HG03457 (cell line): ENCODE measurements around the gene PARD6A.

Experiments used
- ATAC-seq: cut with Tn5 transposase; IDR thresholded peaks from one replicate; pipeline ENCODE4 v1.9.1; 2021; ENCODE audit warnings: moderate number of reproducible peaks; ENCODE audit not compliant: unreplicated experiment

The PARD6A gene, protein sequence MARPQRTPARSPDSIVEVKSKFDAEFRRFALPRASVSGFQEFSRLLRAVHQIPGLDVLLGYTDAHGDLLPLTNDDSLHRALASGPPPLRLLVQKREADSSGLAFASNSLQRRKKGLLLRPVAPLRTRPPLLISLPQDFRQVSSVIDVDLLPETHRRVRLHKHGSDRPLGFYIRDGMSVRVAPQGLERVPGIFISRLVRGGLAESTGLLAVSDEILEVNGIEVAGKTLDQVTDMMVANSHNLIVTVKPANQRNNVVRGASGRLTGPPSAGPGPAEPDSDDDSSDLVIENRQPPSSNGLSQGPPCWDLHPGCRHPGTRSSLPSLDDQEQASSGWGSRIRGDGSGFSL

GRCh38 chr16:67660564-67661028 is at the start of gene PARD6A:
PARD6A (plus strand) TSS chr16:67660960; CDS start chr16:67661039, 79 bp downstream.
- peak; percentile 56 for ATAC-seq

- no peak for ATAC-seq
Measured at GRCh38 chr16:67613808-67614207, 47.0 kb upstream of the PARD6A start.

DNA sequence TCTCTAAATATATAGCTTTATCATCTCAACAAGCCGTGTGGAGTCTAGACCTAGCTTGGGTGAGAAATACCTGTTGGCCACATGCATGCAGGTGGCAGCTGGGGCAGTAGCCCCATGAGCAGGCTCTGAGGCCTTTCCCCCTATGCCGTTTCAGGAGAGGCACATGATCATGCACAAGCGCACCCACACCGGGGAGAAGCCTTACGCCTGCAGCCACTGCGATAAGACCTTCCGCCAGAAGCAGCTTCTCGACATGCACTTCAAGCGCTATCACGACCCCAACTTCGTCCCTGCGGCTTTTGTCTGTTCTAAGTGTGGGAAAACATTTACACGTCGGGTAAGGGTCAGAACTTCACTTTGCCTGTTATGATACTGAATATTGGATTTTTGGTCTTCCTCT is 32.5 kb upstream of the PARD6A start:
- no peak for ATAC-seq

- no peak for ATAC-seq
Measured at GRCh38 chr16:67632415-67633172, 28.2 kb upstream of the PARD6A start.

DNA sequence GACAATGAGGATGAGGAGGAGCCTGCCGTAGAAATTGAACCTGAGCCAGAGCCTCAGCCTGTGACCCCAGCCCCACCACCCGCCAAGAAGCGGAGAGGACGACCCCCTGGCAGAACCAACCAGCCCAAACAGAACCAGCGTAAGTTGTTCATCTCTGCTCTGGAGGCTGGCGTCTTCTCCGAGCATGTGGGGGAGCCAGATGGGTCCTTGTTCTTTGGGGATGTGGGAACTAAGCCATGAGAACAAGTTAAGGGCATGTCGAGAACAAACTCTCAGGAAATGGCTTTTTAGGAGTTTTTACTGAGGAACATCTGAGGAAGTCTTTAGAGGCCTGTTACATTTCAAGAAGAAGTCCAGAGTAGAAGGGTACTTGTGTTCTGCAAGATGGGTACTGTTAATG is 24.0 kb upstream of the PARD6A start:
- ATAC-seq, result no peak

DNA sequence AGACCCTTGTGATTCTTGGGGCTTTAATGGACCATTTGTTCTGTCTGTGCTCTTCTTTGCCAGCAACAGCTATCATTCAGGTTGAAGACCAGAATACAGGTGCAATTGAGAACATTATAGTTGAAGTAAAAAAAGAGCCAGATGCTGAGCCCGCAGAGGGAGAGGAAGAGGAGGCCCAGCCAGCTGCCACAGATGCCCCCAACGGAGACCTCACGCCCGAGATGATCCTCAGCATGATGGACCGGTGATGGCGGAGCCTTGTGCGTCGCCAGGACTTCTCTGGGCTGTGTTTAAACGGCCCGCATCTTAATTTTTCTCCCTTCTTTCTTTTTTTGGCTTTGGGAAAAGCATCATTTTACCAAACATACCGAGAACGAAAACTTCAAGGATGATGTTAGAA is 23.1 kb upstream of the PARD6A start:
- ATAC-seq, result no peak

DNA sequence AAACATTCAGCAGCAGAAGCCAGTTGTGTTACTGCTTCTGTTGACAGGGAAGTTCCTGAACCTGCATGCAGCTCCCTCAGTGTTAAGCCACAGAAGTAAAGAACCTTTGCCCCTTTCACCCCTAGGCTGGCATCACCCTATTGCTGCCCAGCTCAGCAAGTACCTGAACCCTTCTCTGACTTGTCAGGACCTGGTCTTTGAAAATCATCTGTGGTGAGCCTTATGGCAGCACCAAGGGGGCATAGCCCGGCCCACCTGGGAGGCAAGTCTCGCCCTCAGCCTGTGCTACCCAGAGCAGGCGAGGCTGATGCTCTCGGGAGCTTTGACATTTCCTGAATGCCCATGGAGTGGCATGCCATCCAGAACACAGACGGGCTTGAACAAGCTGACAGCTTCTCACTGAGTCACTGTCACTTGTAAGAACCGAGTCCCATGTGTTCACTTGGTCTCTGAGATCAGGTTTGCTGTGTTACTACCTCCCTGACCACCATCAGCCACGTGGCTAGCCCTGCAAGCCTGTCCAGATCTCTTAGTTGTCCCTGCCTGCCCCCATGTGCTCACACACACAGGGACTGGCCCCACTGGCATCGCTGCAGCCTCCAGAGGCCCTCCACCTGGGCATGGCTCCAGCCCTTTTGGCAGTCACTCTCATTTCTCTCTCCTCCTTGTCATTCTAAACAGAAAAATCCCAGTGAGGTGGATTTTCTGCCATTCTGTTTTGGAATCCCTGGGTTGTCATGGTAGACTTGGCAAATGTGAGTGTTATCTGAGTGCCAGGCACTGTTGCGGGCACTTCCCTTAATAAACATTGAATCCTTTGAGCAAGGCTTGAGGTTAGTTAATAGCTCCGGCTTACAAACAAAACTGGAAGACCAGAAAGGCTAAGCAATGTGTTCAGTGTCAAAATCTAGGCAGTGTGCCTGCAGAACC is 18.7 kb upstream of the PARD6A start:
- no peak for ATAC-seq

GRCh38 chr16:67644038-67644437 is 16.7 kb upstream of the PARD6A start:
- ATAC-seq, result no peak

DNA sequence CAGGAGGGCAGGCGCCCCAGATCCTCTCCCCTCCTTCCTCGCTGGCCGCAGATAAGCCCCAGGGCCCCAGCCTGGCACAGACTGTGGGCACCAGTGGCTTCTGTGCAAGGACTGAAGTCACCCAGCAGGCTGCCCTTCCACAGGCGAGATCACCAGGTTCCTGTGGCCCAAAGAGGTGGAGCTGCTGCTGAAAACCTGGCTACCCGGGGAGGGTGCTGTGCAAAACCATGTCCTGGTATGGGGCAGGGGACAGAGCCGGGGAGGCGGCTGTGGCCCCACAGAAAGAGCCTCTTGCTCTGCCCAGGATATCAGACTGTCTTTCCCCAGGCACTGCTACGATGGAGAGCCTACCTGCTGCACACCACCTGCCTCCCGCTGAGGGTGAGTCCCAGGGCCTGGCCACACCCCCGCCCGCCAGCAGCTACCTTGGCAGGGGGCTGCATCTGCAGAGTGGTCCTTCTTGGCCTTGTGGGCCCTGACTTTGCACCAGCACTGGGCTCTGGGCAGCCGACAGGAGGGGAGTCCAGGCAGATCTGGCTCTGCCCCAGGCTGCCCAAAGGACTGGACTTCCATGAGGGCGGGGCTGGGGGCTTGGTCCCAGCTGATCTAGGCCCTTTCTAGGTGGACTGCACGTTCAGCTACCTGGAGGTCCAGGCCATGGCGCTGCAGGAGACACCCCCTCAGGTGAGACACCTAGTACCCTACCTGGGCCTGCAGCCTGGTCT is 15.2 kb upstream of the PARD6A start:
- no peak for ATAC-seq

- ATAC-seq, result no peak
Measured at GRCh38 chr16:67647111-67647651, 13.6 kb upstream of the PARD6A start.

- no peak for ATAC-seq
Measured at GRCh38 chr16:67647681-67648080, 13.1 kb upstream of the PARD6A start.

DNA sequence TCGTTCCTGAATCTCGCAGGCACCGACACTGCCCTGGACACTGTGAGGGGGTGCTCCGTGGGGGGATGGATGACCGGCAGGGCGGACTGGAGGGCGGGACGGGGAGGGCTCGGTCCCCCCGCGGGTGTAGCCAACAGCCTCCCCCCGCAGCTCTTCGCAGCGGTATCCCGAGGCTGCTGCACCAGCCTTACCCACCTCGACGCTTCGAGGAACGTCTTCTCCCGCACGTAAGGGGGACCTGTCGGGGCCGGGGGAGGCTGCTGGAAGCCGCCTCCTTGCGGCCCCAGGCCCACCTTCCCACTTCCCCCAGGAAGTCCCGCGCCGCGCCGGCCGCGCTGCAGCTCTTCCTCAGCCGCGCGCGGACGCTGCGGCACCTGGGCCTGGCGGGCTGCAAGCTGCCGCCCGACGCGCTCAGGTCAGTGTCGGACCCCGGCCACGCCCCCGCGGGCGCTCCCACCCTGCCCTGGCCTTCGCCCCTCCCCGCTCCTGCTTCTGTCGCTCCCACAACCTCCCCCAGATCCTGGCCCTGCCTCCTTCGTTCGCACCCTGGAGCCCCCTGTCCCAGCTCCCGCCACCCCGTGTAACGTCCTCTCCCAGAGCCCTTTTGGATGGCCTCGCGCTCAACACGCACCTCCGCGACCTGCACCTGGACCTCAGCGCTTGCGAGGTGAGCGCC is 12.5 kb upstream of the PARD6A start:
- no peak for ATAC-seq

- no peak for ATAC-seq
Measured at GRCh38 chr16:67648764-67649407, 11.9 kb upstream of the PARD6A start.

- no peak for ATAC-seq
Measured at GRCh38 chr16:67649494-67649931, 11.2 kb upstream of the PARD6A start.

- no peak for ATAC-seq
Measured at GRCh38 chr16:67650023-67650422, 10.7 kb upstream of the PARD6A start.

- ATAC-seq, result no peak
Measured at GRCh38 chr16:67651039-67651438, 9.7 kb upstream of the PARD6A start.

- no peak for ATAC-seq
Measured at GRCh38 chr16:67651847-67652246, 8.9 kb upstream of the PARD6A start.

GRCh38 chr16:67652578-67653127 is 8.1 kb upstream of the PARD6A start:
- ATAC-seq, result no peak
